ENCODE results near the gene ATP10B. TPM values are rescaled to one million over a fixed set of nuclear protein-coding genes. Genes with fewer than 3 reads are reported as not detected.
A peak's percentile ranks its signal among the peaks of the same experiment; 100 is the strongest.

Gene ATP10B
- total and polyA plus RNA-seq, 2 of the 8 experiments (the other 6 are each of a cell fraction or from before 2014, with no cell fraction given): 0.06 to 0.11 TPM

GRCh38 chr5:160770718-160771117 is 81.3 kb downstream of the ATP10B start:
- H2BK15ac ChIP-seq (ENCODE audit: low read length): no peak overlapping the region
- no peak overlapping the region for H3K4ac ChIP-seq (replicated peaks; ENCODE audit: insufficient read length, low read depth, low read length)
- no peak overlapping the region for H2BK120ac ChIP-seq (replicated peaks; ENCODE audit: low read depth, low read length)
- WGBS, 2 experiments (ENCODE audit: extremely low coverage in 1 of 2, insufficient coverage in 1 of 2, insufficient read length in 1 of 2, insufficient replicate concordance in 2 of 2, low coverage in 1 of 2, low lambda C conversion rate in 2 of 2, missing lambda C conversion rate in 1 of 2): 85% methylated on average over 3 of the region's 3 CpGs; no CpG with 5 or more reads in 1 of the 2 experiments
- peaks cover 5 to 12% (median 9%) of the 10 kb centered on the region in 4 experiments; a peak in 6 of 7 replicates for H3K4me1 ChIP-seq (replicated peaks in 1 of 4; ENCODE audit: control insufficient read depth in 3 of 4, insufficient read depth in 4 of 4, low read length in 3 of 4)
- no peak overlapping the region for H2BK20ac ChIP-seq (ENCODE audit: low read length)
- no peak overlapping the region for H3K56ac ChIP-seq (replicated peaks; ENCODE audit: insufficient read length, low read depth, low read length)
- H3K4me2 ChIP-seq (ENCODE audit: insufficient read depth in 1 of 2, low read depth in 2 of 2, low read length in 2 of 2): no peak overlapping the region
- H3K23ac ChIP-seq (ENCODE audit: insufficient read length): no peak overlapping the region
- no peak overlapping the region for H3K4me3 ChIP-seq (ENCODE audit: extremely low read depth in 1 of 4, insufficient read depth in 2 of 4, low read depth in 3 of 4, low read length in 4 of 4)
- H3K23me2 ChIP-seq (ENCODE audit: low read depth, low read length): no peaks in the 10 kb centered on the region; the same call in 1 of the 2 replicates
- H3K27me3 ChIP-seq (replicated peaks in 1 of 4; ENCODE audit: control insufficient read depth in 3 of 4, extremely low read depth in 1 of 4, insufficient read depth in 3 of 4, low read length in 3 of 4): no peaks in the 10 kb centered on the region
- no peak overlapping the region for H2BK5ac ChIP-seq (ENCODE audit: low read depth, low read length)
- H3K18ac ChIP-seq (ENCODE audit: extremely low read depth, low read length): no peak overlapping the region
- no peak overlapping the region for H2AK5ac ChIP-seq (ENCODE audit: low read depth, low read length)
- DNase-seq (ENCODE audit: low read depth in 1 of 2, low spot score in 2 of 2) (no peak), FAIRE-seq (no peak)
- H3K14ac ChIP-seq (ENCODE audit: insufficient read length): no peak overlapping the region
- H2AFZ ChIP-seq (ENCODE audit: low read length): no peak overlapping the region
- no peaks in the 10 kb centered on the region for H3K79me2 ChIP-seq (ENCODE audit: control insufficient read depth in 1 of 2, insufficient read depth in 2 of 2, low read length in 2 of 2)
- no peak overlapping the region for H3K27ac ChIP-seq (ENCODE audit: low read depth, low read length)
- no peak overlapping the region for H4K91ac ChIP-seq (replicated peaks; ENCODE audit: insufficient read length, low read length)
- no peaks in the 10 kb centered on the region for H4K20me1 ChIP-seq (replicated peaks in 1 of 2; ENCODE audit: control insufficient read depth in 1 of 2, insufficient read depth in 2 of 2, low read length in 2 of 2)
- H3K9me3 ChIP-seq (ENCODE audit: insufficient read depth in 2 of 2, low read depth in 1 of 2, low read length in 1 of 2): no peaks in the 10 kb centered on the region
- H4K8ac ChIP-seq (ENCODE audit: extremely low read depth, insufficient read depth, low read length): no peak overlapping the region
- ChIA-PET POLR2A (ENCODE audit: partially characterized antibody) (no interaction called here), CTCF (ENCODE audit: partially characterized antibody) (interaction anchor here (1.8 kb wide), 1 partner anchor 17 kb away, joined by 3 read pairs; no protein-coding TSS in a partner anchor)
- H3K79me1 ChIP-seq (ENCODE audit: low read depth, low read length): no peaks in the 10 kb centered on the region
- H2BK12ac ChIP-seq (ENCODE audit: low read depth, low read length): no peak overlapping the region
- H4K5ac ChIP-seq (ENCODE audit: insufficient read length, low read depth, low read length): no peak overlapping the region
- H3K9ac ChIP-seq (replicated peaks in 1 of 4; ENCODE audit: extremely low read depth in 1 of 4, low read depth in 3 of 4, low read length in 3 of 4): no peak overlapping the region
- peak; percentile 79; the same call in 1 of the 2 replicates for TF ChIP-seq MAFK (IDR thresholded peaks at IDR 0.05; ENCODE audit: low read depth, low read length)
- TF ChIP-seq, protein P1, sequence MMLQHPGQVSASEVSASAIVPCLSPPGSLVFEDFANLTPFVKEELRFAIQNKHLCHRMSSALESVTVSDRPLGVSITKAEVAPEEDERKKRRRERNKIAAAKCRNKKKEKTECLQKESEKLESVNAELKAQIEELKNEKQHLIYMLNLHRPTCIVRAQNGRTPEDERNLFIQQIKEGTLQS (IDR thresholded peaks at IDR 0.05; ENCODE audit: insufficient read depth, low read depth, low read length): no peak
- no peak for TF ChIP-seq EZH2 (IDR thresholded peaks at IDR 0.05; ENCODE audit: low read depth, low read length, severe bottlenecking)
- TF ChIP-seq TAF1 (IDR thresholded peaks at IDR 0.05; ENCODE audit: low read depth, low read length): no peak
- no peak for TF ChIP-seq CHD2 (IDR thresholded peaks at IDR 0.05; ENCODE audit: low read length)
- H3K36me3 ChIP-seq (ENCODE audit: control insufficient read depth in 2 of 4, insufficient read depth in 4 of 4, low read length in 3 of 4): no peaks in the 10 kb centered on the region

Data from H1 (cell line).